Germinal center (tissue), 1 donor: Measurements from ENCODE around the gene DIRAS1.
"Not testable (repeated sequence)": the region's sequence is repeated elsewhere in the genome, so short reads cannot be mapped to it uniquely, and the experiment has no call there.

Source experiments
- DNase-seq: peaks from one replicate; pipeline ENCODE4 v3.0.0; 2012; ENCODE audit warnings: mixed read lengths, low spot score

The DIRAS1 gene

GRCh38 chr19:2676823-2677222, 44.3 kb downstream of the DIRAS1 start:
- no peak for DNase-seq

- DNase-seq = no peak
These were observed 45.3 kb downstream of the DIRAS1 start for GRCh38 chr19:2675892-2676291.

DNA sequence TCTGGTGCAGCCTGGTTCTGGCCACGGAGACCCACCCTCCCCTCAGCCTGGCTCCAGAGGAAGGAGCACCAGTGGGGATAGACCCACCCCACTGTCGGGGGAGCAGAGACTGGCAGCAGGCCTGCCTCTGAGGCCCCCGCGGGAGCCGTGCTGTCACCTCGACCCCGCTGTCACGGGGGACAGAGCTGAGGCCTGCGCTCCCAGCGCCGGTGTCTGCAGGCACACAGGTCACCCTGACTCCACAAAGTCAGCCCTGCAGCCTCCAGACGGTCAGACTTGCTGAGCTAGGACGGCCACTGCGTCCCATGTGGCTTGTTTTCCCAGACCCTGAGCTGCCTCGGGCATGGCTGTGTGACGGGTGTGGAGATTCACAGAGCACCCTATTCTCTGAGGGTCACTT, 51.0 kb downstream of the DIRAS1 start:
- no peak for DNase-seq

- peak; percentile 67 for DNase-seq
These were observed 52.9 kb downstream of the DIRAS1 start for GRCh38 chr19:2668175-2668763.

DNA sequence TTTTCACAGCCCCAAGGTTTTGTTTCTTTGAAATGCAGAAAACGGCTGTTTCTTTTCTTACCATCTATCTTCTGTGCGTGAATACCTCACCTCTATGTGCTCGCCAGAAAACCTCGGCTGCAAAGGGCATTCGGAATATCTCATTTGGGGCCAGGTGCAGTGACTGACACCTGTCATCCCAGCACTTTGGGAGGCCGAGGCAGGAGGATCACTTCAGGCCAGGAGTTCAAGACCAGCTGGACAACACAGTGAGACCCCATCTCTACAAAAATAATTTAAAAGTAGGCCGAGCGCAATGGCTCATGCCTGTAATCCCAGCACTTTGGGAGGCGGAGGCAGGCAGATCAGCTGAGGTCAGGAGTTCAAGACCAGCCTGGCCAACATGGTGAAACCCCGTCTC, 53.8 kb downstream of the DIRAS1 start:
- DNase-seq = not testable (repeated sequence)

DNA sequence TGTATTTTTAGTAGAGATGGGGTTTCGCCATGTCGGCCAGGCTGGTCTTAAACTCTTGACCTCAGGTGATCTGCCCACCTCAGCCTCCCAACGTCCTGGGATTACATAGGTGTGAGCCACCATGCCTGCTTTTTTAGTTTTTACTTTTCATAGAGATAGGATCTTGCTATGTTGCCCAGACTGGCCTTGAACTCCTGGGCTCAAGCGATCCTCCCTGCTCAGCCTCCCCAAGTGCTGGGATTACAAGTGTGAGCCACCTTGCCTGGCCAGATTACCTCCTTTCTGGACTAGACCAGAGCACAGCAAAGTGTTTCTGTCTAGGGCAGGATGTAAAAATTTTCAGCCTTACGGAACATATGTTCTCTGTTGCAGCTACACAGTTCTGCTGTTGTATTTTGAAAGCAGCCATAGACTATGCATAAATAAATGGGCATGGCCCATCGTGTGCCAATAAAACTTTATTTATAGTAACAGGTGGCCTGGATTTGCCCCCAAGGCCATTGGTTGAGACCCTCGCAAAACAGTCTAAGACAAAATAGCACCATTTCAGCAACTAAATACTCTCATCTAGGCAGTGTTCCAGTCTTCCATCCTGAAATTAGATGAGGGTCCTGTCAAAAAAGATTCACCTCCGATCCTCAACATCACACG, 54.7 kb downstream of the DIRAS1 start:
- no peak for DNase-seq

- no peak for DNase-seq
These were observed 56.1 kb downstream of the DIRAS1 start for GRCh38 chr19:2665103-2665502.
